IgD-negative memory B cell (primary cell): ENCODE measurements around the gene TBCCD1. TPM values are rescaled to one million over a fixed set of nuclear protein-coding genes. Genes with fewer than 3 reads are reported as not detected.
A peak's percentile ranks its signal among the peaks of the same experiment; 100 is the strongest.
"Not testable (repeated sequence)": the region's sequence is repeated elsewhere in the genome, so short reads cannot be mapped to it uniquely, and the experiment has no call there.

Experiments
- H3K27ac Mint-ChIP-seq, 3 donors: one replicate each; pipeline ENCODE4 v1.8.0; 2020 to 2022; ENCODE audit warnings: mild to moderate bottlenecking in 3 of 3, mixed read lengths in 3 of 3, moderate library complexity in 1 of 3
- H3K27me3 Mint-ChIP-seq: one replicate; pipeline ENCODE4 v1.8.0; 2021; ENCODE audit warnings: mixed read lengths
- H3K36me3 Mint-ChIP-seq: one replicate; pipeline ENCODE4 v1.8.0; 2020; ENCODE audit warnings: mild to moderate bottlenecking, mixed read lengths
- H3K4me1 Mint-ChIP-seq, 3 donors: one replicate each; pipeline ENCODE4 v1.8.0; 2020 to 2022; ENCODE audit warnings: mixed read lengths in 3 of 3, mild to moderate bottlenecking in 1 of 3
- H3K4me3 Mint-ChIP-seq, 4 donors: one replicate each; pipeline ENCODE4 v1.8.0; 2020 to 2022; ENCODE audit warnings: mild to moderate bottlenecking in 4 of 4, mixed read lengths in 4 of 4, moderate library complexity in 3 of 4
- H3K9me3 Mint-ChIP-seq, 3 donors: one replicate each; pipeline ENCODE4 v1.8.0; 2020 to 2021; ENCODE audit warnings: mixed read lengths in 3 of 3, mild to moderate bottlenecking in 1 of 3
- polyA plus RNA-seq: library from polyadenylated mRNA; unstranded; fragments of 300-500 nt; fragmentation: Illumina TruSeq; gene quantifications from one replicate; pipeline ENCODE4 v1.2.3, GENCODE V29; 2021

Gene TBCCD1
- polyA plus RNA-seq, 1 donor from 2014 or later = 24.6 TPM

- H3K4me3 Mint-ChIP-seq = no peak overlapping the region
- H3K27ac Mint-ChIP-seq = peak overlapping the region in 1 of 3 donors; percentile 47
- peaks cover 3% of the 10 kb centered on the region for H3K36me3 Mint-ChIP-seq
- peaks cover 0 to 3% (median 0%) of the 10 kb centered on the region in 3 donors for H3K4me1 Mint-ChIP-seq
- no peaks in the 10 kb centered on the region for H3K9me3 Mint-ChIP-seq
- no peaks in the 10 kb centered on the region for H3K27me3 Mint-ChIP-seq
Observed at GRCh38 chr3:186583831-186584230, 16.7 kb upstream of the TBCCD1 start.

DNA sequence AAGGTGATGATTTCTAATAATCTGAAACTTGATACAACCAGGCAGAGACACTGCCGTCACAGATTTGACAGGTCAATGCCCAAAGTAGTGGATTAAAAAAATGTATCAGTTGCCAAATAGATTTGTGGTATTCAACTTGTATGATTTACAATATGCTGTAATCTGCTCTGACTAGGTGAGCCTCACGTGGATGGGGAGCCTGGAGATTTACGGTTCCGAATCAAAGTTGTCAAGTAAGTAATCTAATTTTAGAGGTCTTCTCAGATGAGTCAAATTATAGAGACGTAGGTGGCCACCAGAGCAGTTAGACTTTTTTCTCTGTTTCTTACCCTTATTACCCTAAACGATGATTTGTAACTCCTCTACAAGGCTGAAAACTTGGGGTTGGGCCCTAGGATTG, 15.4 kb upstream of the TBCCD1 start:
- Mint-ChIP-seq H3K27ac (no peak overlapping the region), H3K4me1 (peaks cover 0 to 3% (median 1%) of the 10 kb centered on the region in 3 donors), H3K27me3 (no peaks in the 10 kb centered on the region), H3K9me3 (no peaks in the 10 kb centered on the region), H3K36me3 (no peaks in the 10 kb centered on the region), H3K4me3 (no peak overlapping the region)

GRCh38 chr3:186580785-186581184, 13.6 kb upstream of the TBCCD1 start:
- H3K27ac Mint-ChIP-seq = no peak overlapping the region
- H3K9me3 Mint-ChIP-seq = no peaks in the 10 kb centered on the region
- H3K36me3 Mint-ChIP-seq = no peaks in the 10 kb centered on the region
- H3K4me3 Mint-ChIP-seq = no peak overlapping the region
- H3K27me3 Mint-ChIP-seq = no peaks in the 10 kb centered on the region
- peaks cover under 1 to 5% (median 1%) of the 10 kb centered on the region in 3 donors for H3K4me1 Mint-ChIP-seq

DNA sequence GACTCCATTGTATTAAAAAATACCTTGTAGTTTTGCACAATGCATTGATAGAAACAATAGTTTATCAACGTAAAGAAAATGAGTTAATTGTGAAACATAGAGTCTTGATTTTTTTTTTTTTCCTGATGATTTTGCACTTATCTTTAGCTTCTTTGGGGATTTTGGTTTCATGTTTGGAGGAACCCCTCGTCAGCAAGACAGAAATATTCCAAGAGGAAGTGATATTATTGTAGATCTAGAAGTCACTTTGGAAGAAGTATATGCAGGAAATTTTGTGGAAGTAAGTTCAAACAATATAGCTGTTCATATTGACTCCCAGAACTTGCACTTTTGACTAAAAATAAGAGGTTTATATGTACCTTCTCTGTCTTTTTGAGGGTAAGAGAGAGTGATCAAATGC, 10.4 kb upstream of the TBCCD1 start:
- H3K4me1 Mint-ChIP-seq = peaks cover 9 to 13% (median 12%) of the 10 kb centered on the region in 3 donors
- no peaks in the 10 kb centered on the region for H3K27me3 Mint-ChIP-seq
- H3K27ac Mint-ChIP-seq = peak overlapping the region in 1 of 3 donors; percentile 8
- no peaks in the 10 kb centered on the region for H3K9me3 Mint-ChIP-seq
- H3K4me3 Mint-ChIP-seq = no peak overlapping the region
- peaks cover 7% of the 10 kb centered on the region for H3K36me3 Mint-ChIP-seq

GRCh38 chr3:186571644-186572013, 4.5 kb upstream of the TBCCD1 start:
- Mint-ChIP-seq H3K9me3 (no peaks in the 10 kb centered on the region), H3K4me1 (peaks cover 30 to 43% (median 36%) of the 10 kb centered on the region in 3 donors), H3K4me3 (peak overlapping the region; percentile 93 to 97 (median 94)), H3K27ac (peak overlapping the region; percentile 94 to 98 (median 96)), H3K27me3 (no peaks in the 10 kb centered on the region), H3K36me3 (peaks cover 7% of the 10 kb centered on the region)

GRCh38 chr3:186570941-186571643, 4.0 kb upstream of the TBCCD1 start:
- Mint-ChIP-seq H3K27ac (peak overlapping the region; percentile 94 to 98 (median 96)), H3K27me3 (no peaks in the 10 kb centered on the region), H3K4me1 (peaks cover 34 to 45% (median 41%) of the 10 kb centered on the region in 3 donors), H3K4me3 (peak overlapping the region; percentile 93 to 97 (median 94)), H3K9me3 (no peaks in the 10 kb centered on the region), H3K36me3 (peaks cover 7% of the 10 kb centered on the region)

DNA sequence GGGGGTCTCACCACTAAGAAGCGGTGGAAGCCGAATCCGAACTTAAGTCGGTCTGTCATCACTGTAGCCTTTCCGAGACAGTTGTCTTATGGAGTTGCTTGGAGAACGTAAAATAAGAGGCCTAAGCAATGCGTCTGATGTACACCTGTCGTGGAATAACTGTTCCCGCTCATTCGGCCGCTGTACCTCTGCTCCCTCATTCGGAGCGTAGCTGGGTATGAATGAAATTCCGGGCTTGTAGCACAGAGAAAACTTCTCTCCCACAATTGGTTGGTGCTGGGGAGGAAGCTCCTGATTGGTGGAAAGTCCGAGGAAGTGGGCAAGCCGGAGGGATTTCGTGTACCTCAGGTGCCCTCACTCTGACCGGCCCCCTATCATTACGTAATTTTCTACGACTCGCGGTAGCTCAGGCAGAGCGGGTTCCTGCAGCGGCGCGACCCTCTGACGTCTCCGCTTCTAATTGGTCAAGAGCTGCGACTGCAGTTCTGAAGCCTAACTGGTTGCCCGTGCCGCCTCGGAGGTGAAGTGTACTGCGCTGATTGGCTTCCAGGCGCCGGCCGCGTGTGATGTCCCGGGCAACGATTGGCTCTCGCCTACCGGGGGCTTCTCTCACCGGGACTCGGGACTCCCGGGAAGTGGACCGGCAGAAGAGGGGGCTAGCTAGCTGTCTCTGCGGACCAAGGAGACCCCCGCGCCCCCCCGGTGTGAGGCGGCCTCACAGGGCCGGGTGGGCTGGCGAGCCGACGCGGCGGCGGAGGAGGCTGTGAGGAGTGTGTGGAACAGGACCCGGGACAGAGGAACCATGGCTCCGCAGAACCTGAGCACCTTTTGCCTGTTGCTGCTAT, 3.2 kb upstream of the TBCCD1 start, which contains the start of gene DNAJB11:
DNAJB11 (plus strand) TSS at position 625 of the 845 bp plus-strand sequence; CDS start at position 803, 178 bp downstream.
- peaks cover 7% of the 10 kb centered on the region for H3K36me3 Mint-ChIP-seq
- H3K4me3 Mint-ChIP-seq = peak within 1 kb of the TSS; percentile 93 to 97 (median 94)
- H3K4me1 Mint-ChIP-seq = peaks cover 35 to 42% (median 37%) of the 10 kb centered on the region in 3 donors
- no peaks in the 10 kb centered on the region for H3K9me3 Mint-ChIP-seq
- H3K27ac Mint-ChIP-seq = peak within 1 kb of the TSS; percentile 94 to 98 (median 96)
- H3K27me3 Mint-ChIP-seq = no peaks in the 10 kb centered on the region

GRCh38 chr3:186569779-186570095, 2.6 kb upstream of the TBCCD1 start:
- Mint-ChIP-seq H3K9me3 (no peaks in the 10 kb centered on the region), H3K27ac (peak overlapping the region; percentile 94 to 98 (median 96)), H3K4me3 (peak overlapping the region; percentile 93 to 97 (median 94)), H3K36me3 (peaks cover 5% of the 10 kb centered on the region), H3K27me3 (no peaks in the 10 kb centered on the region), H3K4me1 (peaks cover 36 to 43% (median 38%) of the 10 kb centered on the region in 3 donors)

GRCh38 chr3:186569361-186569760, 2.2 kb upstream of the TBCCD1 start:
- not testable (repeated sequence) for H3K9me3 Mint-ChIP-seq, H3K27me3 Mint-ChIP-seq, H3K36me3 Mint-ChIP-seq
- peak overlapping the region; percentile 93 to 97 (median 94) for H3K4me3 Mint-ChIP-seq
- H3K27ac Mint-ChIP-seq = peak overlapping the region; percentile 94 to 98 (median 96)
- H3K4me1 Mint-ChIP-seq = peaks cover 36 to 44% (median 38%) of the 10 kb centered on the region in 3 donors

- no peaks in the 10 kb centered on the region for H3K27me3 Mint-ChIP-seq
- peak overlapping the region; percentile 96 to 98 (median 96) for H3K27ac Mint-ChIP-seq
- no peaks in the 10 kb centered on the region for H3K9me3 Mint-ChIP-seq
- peaks cover 42 to 45% (median 44%) of the 10 kb centered on the region in 3 donors for H3K4me1 Mint-ChIP-seq
- H3K4me3 Mint-ChIP-seq = peak overlapping the region; percentile 91 to 99 (median 96)
- no peaks in the 10 kb centered on the region for H3K36me3 Mint-ChIP-seq
Observed at GRCh38 chr3:186566772-186567071, 417 bp downstream of the TBCCD1 start.

GRCh38 chr3:186564586-186564985, 2.6 kb downstream of the TBCCD1 start:
- no peaks in the 10 kb centered on the region for H3K27me3 Mint-ChIP-seq
- peak overlapping the region in 1 of 4 donors; percentile 81 for H3K4me3 Mint-ChIP-seq
- peaks cover 35 to 46% (median 41%) of the 10 kb centered on the region in 3 donors for H3K4me1 Mint-ChIP-seq
- no peaks in the 10 kb centered on the region for H3K9me3 Mint-ChIP-seq
- peak overlapping the region in 1 of 3 donors; percentile 34 for H3K27ac Mint-ChIP-seq
- no peaks in the 10 kb centered on the region for H3K36me3 Mint-ChIP-seq

DNA sequence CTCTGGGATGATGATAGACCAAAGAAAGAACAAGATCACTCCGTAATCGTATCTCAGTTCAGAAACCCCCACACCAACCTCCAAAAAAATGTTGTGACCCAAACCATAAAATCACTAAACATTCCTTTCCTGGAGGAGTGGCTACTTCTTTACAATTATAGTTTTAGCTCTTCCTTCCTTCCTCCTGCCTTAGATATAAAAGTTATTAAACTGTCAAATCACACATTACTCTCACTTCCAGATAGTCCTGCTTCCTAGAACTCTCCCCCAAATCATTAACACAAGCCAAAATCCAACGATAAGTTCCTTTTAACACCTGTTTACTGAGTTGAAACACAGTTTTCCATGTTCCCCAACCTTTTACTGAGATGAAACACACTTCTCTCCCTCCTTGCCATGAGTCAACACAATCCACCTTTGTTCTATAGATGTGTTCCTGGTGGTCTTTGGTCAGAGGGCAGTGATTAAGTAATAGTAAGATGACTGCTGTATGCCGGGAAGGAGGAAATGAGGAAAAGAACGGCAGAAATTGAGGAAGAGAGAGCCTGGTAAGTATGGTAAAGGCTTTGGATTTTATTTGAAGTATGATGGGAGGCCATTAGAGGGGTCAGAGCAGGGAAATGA, 14.6 kb downstream of the TBCCD1 start:
- Mint-ChIP-seq H3K4me3 (no peak overlapping the region), H3K27me3 (no peaks in the 10 kb centered on the region), H3K4me1 (peaks cover 0 to 3% (median 0%) of the 10 kb centered on the region in 3 donors), H3K27ac (no peak overlapping the region), H3K9me3 (no peaks in the 10 kb centered on the region), H3K36me3 (peaks cover 3% of the 10 kb centered on the region)

DNA sequence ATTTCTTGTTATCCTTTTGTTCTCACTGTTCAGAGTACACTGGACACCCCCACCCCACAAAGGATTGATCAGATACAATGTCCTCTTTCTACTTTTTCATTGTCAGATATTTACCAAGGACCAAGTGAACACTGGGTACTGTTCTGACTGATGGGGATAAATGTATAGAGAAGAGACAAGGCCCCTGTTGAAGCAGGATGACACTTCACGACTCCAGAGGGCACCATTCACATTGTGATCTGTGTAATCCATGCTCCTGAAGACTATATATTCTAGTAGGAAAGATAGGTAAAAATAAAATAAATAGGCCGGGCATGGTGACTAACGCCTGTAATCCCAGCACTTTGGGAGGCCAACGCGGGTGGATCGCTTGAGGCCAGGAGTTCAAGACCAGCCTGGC, 15.8 kb downstream of the TBCCD1 start:
- Mint-ChIP-seq H3K27ac (no peak overlapping the region), H3K4me3 (no peak overlapping the region), H3K36me3 (peaks cover 3% of the 10 kb centered on the region), H3K9me3 (no peaks in the 10 kb centered on the region), H3K27me3 (no peaks in the 10 kb centered on the region), H3K4me1 (no peaks in the 10 kb centered on the region)

DNA sequence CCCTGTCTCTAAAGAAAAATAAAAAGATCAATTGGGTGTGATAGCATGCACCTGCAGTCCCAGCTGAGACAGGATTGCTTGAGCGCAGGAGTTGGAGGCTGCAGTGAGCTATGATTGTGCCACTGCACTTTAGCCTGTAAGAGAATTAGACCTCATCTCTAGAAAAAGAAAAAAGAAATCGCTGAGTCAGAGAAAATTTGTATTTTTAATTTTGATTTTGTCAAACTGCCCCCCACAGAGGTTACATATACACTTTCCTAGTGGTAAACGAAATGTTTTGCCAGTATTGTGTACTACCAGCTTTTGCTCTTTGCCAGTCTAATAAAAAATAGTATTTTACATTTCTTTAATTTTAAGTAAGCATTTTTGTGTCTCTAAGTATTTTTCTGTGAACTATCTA, 17.6 kb downstream of the TBCCD1 start:
- no peak overlapping the region for H3K27ac Mint-ChIP-seq
- H3K36me3 Mint-ChIP-seq = peaks cover 2% of the 10 kb centered on the region
- H3K4me1 Mint-ChIP-seq = no peaks in the 10 kb centered on the region
- no peaks in the 10 kb centered on the region for H3K27me3 Mint-ChIP-seq
- no peak overlapping the region for H3K4me3 Mint-ChIP-seq
- H3K9me3 Mint-ChIP-seq = no peaks in the 10 kb centered on the region

GRCh38 chr3:186544281-186544680, 22.9 kb downstream of the TBCCD1 start, which contains the start of gene CRYGS:
Gene CRYGS, minus strand, starts transcription at chr3:186544380. Its CDS starts 54 bp downstream, at chr3:186544326.
- Mint-ChIP-seq H3K36me3 (no peaks in the 10 kb centered on the region), H3K27ac (no peak within 1 kb of the TSS), H3K27me3 (no peaks in the 10 kb centered on the region), H3K4me3 (no peak within 1 kb of the TSS), H3K4me1 (peaks cover 5 to 11% (median 7%) of the 10 kb centered on the region in 3 donors), H3K9me3 (no peaks in the 10 kb centered on the region)
